MV-4-11 (cell line): ENCODE data around the gene SLC25A13.

Experiments
- DNase-seq: peaks from one replicate; lab custom pipeline; 2025; lab: John Stamatoyannopoulos, UW

The SLC25A13 gene

DNA sequence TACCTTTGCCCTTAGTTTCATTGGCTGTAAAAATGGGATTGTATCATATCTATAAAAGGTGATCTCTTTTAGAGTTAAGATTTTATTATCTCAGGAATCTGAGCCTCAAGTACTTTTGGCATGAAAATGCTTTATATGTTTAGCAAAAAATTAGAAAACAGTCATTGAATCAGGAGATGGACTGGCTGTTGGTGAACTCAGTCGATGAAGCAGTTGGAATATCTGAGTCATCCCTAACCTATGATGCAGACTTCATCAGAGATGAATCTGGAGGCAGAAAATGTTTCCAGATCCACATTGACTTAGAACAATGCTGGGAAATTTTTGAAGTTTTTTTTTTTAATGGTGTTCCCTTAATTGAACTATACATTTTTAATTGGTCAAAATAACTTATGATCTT, 228.5 kb downstream of the SLC25A13 start:
- no peak for DNase-seq

DNA sequence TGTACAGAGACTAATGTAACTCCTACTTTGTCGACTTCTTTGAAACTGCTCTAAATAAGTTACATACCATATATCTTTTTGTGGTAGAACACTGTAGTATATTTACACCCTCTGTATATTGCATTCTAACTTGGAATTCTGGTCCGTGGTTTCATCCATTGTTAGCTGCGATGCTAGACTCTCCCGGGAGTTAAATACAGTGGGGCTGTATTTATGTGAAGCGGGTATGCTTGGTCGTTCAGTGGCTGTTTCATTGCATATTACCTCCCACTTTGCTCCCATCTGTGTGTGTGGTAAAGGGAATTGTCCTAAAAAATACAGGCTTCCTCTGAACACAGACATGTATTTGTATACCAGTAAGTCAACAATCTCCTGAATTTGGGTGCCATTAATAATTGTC, 231.1 kb downstream of the SLC25A13 start:
- DNase-seq = no peak

DNA sequence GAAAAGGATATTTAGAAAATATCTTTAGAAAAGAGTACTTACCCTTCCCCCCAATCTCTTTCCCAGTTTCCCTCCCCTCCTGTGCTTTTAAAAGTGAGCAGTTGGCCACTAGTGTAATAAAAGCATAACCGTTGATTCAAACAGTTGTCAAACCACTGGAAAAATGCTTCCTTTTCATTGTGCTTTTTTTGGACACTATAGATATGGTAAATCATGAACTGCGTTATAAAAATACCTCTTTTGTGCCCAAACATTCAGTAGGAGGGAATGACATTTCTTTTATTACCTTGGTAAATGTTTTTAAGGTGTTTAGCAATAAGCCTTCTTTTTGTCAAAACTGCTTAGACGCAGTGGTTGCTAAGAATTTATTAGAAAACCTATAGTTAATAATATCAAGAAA, 232.4 kb downstream of the SLC25A13 start:
- no peak for DNase-seq

DNA sequence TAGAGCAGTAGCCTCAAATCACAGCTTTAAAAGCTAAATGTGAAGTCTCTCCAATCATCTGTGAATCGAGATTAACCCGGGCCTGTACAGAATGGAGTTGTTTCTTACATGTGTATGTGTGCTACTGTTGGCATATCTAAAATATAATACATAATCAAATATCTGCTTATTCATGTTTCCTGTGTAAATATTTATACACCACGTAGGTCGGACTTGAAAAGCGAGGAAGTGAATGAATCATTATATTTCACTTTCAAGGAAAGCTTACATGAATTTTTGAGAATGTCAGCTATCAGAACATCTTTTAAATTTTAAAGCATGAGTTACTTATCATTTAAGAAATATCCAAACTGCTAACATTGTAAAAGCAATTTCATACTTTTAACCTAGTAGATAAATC, 233.3 kb downstream of the SLC25A13 start:
- no peak for DNase-seq

DNA sequence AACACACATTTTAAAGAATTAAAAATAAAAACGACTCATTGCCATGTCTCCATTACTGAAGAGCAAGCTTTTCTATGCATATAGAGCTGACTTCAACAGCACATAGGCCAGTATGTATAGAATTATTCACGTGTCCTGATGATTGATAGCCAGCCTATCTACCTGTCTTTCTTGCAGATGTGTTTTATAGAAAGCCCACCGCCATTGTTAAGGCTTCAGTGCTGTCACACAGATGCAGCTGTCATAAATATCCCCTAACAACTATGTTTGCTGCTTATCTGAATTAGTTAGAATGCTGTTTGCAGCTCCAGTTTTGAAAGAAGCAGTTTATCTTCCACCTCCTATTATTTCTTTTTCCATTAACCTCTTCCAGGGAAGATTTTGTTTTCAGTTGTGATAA, 235.9 kb downstream of the SLC25A13 start:
- no peak for DNase-seq

DNA sequence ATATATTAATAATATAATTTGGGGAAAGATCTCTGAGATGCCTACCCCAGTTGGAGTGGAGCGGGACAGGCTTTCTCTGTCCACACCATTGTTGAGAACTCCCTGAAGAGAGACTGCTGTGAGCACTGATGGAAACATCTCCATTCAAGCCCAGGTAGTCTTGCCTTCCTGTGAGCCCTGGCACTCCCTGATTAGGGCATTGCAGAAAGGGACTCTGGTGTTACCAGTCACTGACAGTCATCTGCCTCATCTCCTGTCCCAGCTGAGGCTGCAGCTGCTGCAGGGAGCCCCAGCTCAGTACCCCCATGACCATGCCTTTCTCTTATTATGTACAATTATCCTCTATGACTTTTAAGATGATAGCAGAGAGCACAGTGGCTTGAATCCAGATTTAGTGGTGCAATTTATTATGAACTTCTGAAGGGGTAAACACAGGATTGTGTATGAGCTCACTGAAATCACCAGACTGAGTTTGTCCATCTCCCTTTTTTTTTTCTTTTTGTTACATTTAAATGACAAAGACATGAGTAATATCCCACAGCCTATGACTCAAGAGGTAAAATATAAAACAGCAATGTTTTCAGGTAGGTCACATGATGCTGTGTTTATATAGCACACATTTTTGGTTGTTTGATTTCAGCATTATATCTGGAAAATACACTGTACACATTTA, 236.9 kb downstream of the SLC25A13 start:
- no peak for DNase-seq

DNA sequence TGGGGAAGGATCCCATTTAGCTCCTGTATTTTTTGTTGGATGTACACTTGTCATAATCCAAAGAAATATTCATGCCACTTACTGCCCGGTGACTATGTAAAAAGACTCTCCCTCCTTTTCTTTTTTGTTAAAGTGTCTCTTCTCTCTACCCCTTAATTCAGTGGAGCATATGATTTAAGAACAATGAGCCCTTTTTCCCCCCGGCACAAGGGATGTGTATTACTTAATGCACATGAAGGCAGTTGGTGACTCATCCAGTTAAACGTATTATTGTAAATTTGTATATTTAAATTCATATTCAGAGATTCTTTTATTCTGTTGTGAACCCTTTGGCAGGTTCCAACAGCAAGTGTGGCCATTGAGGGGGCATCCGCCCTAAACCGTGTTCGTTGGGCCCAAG, 241.9 kb downstream of the SLC25A13 start:
- no peak for DNase-seq

DNA sequence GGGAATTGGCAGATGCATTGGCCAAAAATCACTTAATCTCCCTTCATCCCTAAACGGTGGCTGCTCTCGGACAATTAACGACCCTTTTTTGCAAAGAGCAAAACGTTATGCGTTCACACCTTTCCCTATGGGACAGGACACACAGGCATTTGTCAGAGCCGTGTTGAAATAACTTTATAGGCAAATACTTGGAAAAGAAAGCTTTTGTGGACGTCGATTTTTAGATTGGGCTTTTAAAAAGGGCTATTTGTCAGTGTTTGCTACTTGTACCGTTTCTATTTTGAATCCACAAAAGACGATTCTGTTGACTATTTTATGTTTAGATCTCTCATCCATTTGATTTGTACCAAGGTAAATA, 245.6 kb downstream of the SLC25A13 start:
- no peak for DNase-seq

DNA sequence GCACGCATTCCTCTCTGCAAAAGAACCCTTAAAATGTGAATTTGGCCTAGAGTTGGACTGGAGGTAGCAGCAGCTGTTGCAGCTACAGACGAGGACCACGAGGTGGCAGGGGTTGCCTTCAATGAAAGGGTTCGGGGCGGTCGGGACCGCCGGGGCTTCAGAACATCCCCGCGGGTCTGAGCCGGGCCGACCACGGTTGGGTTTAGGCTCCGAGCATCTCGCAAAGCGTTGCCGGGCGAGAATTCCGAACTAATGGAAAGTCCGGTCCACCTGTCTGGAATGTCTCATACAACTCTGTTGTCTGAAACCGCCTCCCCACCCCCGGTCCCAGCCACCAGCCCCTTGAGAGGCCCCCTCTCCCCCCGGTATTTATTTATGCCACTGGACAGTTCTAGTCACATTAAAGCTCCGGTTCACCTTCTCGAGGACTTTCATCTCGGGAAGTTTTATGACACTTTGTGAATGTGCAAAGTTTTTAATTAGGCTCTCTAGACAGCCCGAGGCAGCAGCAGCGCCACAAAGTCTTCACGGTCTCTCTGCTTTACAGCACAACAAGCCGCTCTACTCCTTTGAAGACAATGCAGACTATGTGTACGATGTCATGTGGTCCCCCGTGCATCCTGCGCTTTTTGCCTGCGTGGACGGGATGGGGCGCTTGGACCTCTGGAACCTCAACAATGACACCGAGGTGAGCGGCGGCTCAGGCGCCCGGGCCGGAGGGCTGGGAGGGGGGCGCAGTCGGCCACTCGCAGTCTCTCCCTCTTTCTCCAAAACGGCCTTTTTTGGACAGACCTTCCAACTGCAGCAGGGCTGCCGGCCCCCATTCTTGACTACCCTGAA, 246.2 kb downstream of the SLC25A13 start:
- DNase-seq = peak; percentile 10

DNA sequence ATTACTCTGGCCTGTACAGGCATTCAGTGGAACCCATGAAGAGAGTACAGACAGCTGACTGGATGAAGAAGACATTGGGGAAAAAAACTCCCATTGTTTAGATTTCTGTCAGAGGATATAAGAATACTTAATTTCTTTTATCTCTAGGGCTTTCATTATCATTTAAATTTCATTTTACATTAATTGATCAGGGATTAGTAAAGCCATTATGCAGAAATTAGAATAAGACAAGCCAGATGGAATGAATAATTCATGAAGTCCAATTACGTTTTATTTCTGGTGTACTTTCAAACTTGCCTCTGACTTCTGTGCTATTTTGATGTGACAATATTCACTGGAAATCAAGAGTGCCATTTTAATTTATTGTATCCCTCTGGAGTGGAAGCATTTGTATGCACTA, 247.0 kb downstream of the SLC25A13 start:
- DNase-seq = no peak
